Fibroblast of villous mesenchyme (primary cell): ENCODE results near the gene BPIFB1. TPM values are rescaled to one million over a fixed set of nuclear protein-coding genes. Genes with fewer than 3 reads are reported as not detected.

Source experiments
- DNase-seq: peaks from one replicate; pipeline ENCODE4 v3.0.0-alpha.2; 2010; ENCODE audit warnings: low read depth
- H3K4me3 ChIP-seq: 2 replicates; pipeline ENCODE4 v1.5.1; 2011; ENCODE audit warnings: low read depth, mild to moderate bottlenecking, low read length
- total RNA-seq: library from RNA; depleted of rRNA; stranded (reverse); fragments of >200 nt; gene quantifications from 2 replicates; pipeline ENCODE4 v1.2.3, GENCODE V29; 2012
- TF ChIP-seq, protein P1 (sequence below): IDR thresholded peaks from 2 replicates; pipeline ENCODE4 v1.5.1; 2012; ENCODE audit warnings: low read depth, mild to moderate bottlenecking, low read length; ENCODE audit not compliant: insufficient read depth

BPIFB1 gene
- total RNA-seq, 1 donor: not detected

DNA sequence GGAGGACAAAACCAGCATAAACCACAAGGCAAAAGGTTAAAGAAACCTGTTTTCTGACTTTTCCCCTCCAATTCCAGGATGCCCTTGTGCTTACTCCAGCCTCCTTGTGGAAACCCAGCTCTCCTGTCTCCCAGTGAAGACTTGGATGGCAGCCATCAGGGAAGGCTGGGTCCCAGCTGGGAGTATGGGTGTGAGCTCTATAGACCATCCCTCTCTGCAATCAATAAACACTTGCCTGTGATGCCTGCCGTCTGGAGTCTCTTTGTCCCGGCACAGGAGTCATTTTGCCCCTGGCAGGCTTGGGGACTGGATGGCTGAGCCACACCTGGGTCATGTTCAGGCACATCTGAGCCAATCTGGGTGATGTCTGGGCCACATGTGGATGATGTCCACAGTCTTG lies 26.6 kb downstream of the BPIFB1 start:
- TF ChIP-seq, protein P1, sequence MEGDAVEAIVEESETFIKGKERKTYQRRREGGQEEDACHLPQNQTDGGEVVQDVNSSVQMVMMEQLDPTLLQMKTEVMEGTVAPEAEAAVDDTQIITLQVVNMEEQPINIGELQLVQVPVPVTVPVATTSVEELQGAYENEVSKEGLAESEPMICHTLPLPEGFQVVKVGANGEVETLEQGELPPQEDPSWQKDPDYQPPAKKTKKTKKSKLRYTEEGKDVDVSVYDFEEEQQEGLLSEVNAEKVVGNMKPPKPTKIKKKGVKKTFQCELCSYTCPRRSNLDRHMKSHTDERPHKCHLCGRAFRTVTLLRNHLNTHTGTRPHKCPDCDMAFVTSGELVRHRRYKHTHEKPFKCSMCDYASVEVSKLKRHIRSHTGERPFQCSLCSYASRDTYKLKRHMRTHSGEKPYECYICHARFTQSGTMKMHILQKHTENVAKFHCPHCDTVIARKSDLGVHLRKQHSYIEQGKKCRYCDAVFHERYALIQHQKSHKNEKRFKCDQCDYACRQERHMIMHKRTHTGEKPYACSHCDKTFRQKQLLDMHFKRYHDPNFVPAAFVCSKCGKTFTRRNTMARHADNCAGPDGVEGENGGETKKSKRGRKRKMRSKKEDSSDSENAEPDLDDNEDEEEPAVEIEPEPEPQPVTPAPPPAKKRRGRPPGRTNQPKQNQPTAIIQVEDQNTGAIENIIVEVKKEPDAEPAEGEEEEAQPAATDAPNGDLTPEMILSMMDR: no peak
- H3K4me3 ChIP-seq: no peak overlapping the region
- no peak for DNase-seq

DNA sequence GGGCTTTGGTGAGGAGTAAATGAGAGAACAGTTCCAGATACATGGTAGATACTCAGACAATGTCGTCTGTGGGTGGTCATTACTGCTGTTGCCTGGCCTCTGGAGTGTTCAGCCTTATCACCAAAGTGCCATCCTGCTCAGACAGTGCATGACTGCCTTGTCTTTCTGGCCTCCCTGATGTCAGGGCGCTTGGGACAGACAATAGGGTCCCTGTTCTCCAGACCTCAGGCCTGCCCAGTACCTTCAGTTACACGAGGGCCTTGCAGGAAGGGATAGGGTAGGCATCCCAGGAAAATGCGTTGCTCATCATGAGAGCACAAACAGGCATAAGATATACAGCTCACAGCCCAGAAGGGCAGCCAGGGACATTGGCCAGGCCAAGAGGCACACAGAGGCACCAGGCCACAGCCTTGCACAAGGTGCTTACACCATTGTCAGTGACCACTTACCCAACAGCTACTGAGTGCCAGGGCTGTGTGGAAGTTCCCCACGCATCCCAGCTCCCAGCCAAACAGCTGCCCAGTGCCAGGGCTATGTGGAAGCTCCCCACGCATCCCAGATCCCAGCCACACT lies 27.4 kb downstream of the BPIFB1 start:
- H3K4me3 ChIP-seq: no peak overlapping the region
- TF ChIP-seq, protein P1: no peak
- DNase-seq: no peak

DNA sequence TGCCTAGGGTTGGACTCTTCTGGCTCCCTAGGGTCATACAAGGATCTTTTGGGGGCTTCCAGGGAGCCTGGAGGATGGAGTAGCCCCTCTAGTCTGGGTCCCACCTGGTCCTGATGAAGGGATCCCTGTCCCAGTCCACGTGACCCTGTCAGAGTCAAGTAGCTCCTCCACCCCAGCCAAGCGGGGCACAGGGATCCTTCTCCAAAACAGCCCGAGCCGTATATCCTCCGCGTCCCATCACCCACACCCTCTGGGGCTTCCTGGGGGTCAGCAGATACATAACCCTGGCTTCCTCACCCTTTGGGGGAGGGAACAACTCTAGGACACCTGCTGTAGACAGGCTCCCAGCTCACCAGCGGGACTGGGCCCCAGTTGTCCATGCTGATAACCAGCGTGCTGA lies 28.0 kb downstream of the BPIFB1 start:
- no peak for DNase-seq
- TF ChIP-seq, protein P1: no peak
- H3K4me3 ChIP-seq: no peak overlapping the region

DNA sequence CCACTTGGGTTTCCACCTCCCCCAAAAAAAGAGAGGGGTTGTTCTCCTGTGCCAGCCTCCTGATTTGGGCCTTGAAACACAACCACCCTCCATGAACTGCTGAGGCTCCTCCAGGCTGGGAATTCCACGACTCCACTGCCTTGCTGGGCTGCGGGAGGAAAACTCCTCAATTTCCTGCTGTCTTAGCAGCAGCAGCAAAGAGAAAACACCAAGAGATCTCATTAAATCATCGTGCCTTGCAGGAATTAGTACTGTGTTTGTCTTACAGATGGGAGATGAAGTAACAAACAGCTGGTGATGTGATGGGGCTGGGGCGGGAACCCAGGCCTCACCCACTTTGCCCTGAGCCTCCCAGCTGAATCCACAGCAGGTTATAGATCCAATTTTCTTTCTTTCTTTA lies 29.0 kb downstream of the BPIFB1 start:
- no peak overlapping the region for H3K4me3 ChIP-seq
- TF ChIP-seq, protein P1: no peak
- DNase-seq: no peak

DNA sequence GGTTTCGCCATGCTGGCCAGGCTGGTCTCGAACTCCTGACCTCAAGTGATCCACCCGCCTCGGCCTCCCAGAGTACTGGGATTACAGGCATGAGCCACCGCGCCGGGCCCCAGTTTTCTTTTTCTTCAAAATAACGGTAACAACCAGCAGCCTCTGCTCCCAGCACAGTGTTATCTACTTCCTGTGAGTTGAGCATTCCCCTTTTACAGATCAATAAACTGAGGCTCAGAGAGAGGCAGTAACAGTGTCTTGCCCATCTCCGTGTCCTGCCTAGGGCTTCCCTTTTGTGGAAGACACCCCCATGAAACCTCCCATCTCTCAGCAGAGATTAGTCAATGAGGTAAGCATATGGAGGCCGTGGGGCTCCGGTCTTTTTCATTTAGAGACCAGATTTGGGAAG lies 29.6 kb downstream of the BPIFB1 start:
- DNase-seq: no peak
- TF ChIP-seq, protein P1: no peak
- no peak overlapping the region for H3K4me3 ChIP-seq

DNA sequence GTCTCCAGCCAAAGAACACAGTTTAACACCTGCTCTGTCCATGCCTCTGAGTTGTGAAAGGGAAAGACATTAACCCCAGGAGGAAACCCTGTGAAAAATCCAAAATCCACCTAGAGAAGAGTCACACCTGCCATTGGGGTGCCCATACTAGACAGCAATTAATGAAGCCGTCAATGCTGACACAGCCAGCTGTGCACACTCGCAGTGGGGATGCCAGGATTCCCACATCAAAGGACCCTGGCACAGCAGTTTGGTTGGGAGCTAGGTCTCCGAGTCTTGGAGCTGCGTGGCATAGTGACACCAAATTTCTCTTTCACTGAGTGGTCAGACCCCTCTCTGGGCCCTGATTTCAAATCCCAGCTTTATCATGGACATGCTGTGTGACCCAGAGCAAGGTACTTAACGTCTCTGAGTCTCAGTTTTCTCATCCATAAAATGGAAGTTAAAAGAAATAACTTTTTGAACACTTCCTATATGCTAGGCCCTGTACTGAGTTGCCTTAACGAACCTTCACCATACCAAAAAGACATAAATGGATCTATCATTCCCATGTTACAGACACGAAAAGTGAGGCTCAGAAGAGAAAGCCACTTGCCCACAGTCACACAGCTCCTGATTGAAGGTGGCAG lies 30.8 kb downstream of the BPIFB1 start:
- H3K4me3 ChIP-seq: no peak overlapping the region
- TF ChIP-seq, protein P1: no peak
- DNase-seq: no peak

DNA sequence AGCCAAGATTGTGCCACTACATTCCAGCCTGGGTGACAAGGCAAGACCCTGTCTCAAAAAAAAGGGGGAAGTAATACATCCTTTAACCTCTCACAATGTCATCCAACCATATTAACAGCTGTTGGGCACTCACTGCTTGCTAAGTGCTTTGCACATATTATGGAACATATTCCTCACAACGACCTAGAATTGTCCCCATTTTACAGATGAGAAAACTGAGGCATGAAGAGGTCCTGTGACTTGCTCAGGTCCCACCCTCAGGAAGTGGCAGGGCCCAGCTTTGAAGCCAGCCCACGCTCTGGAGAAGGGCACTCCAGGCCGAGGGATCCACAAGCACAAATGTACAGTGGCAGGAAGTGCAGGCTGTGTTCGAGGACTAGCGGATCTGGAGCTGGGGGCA lies 33.3 kb downstream of the BPIFB1 start:
- H3K4me3 ChIP-seq: no peak overlapping the region
- DNase-seq: no peak
- TF ChIP-seq, protein P1: no peak
